DND-41 (cell line): Measurements from ENCODE around the gene FAM3B.

Source experiments
- ATAC-seq: fragments of 200-7000 bp; cut with Tn5 transposase; 3 replicates; pipeline ENCODE4 v1.9.1; 2021; ENCODE audit warnings: low read depth; ENCODE audit not compliant: insufficient read depth
- DNase-seq: peaks from one replicate; pipeline ENCODE4 v3.0.0-alpha.2; 2020
- H2AFZ ChIP-seq: 2 replicates; pipeline ENCODE4 v1.6.0; 2012; ENCODE audit warnings: low read depth, low read length
- H3K27ac ChIP-seq: 2 replicates; pipeline ENCODE4 v1.5.1; 2012; ENCODE audit warnings: low read length, inconsistent platforms
- H3K27me3 ChIP-seq: fragments of 200-600 bp; sonication (generic); 2 replicates; pipeline ENCODE4 v1.6.0; 2012; ENCODE audit warnings: low read length, mild to moderate bottlenecking, inconsistent platforms; ENCODE audit not compliant: insufficient read depth, poor library complexity
- H3K36me3 ChIP-seq: 2 replicates; pipeline ENCODE4 v1.5.1; 2012; ENCODE audit warnings: low read length, inconsistent platforms; ENCODE audit not compliant: insufficient read depth
- H3K4me1 ChIP-seq: 2 replicates; pipeline ENCODE4 v1.5.1; 2012; ENCODE audit warnings: mild to moderate bottlenecking, low read length; ENCODE audit not compliant: insufficient read depth
- H3K4me2 ChIP-seq: 2 replicates; pipeline ENCODE4 v1.6.0; 2012; ENCODE audit warnings: mild to moderate bottlenecking, moderate library complexity, low read length, inconsistent platforms; ENCODE audit not compliant: insufficient read depth
- H3K4me3 ChIP-seq, 2 experiments: fragments of 200-600 bp in 1 of 2; shearing (Covaris generic) in 1 of 2; 2 replicates each; pipeline ENCODE4 v1.5.1; 2012 to 2016; ENCODE audit warnings: inconsistent platforms in 2 of 2, low read length in 2 of 2, mild to moderate bottlenecking in 2 of 2, low read depth in 1 of 2, moderate library complexity in 1 of 2
- H3K79me2 ChIP-seq: 2 replicates; pipeline ENCODE4 v1.6.0; 2012; ENCODE audit warnings: low read length, inconsistent platforms; ENCODE audit not compliant: insufficient read depth
- H3K9ac ChIP-seq: 2 replicates; pipeline ENCODE4 v1.6.0; 2012; ENCODE audit warnings: low read depth, mild to moderate bottlenecking, inconsistent platforms, low read length, moderate library complexity
- H3K9me3 ChIP-seq: 2 replicates; pipeline ENCODE4 v1.5.1; 2012; ENCODE audit warnings: low read length, moderate library complexity, mild to moderate bottlenecking, inconsistent platforms; ENCODE audit not compliant: insufficient read depth, severe bottlenecking
- H4K20me1 ChIP-seq: 2 replicates; pipeline ENCODE4 v1.6.0; 2012; ENCODE audit warnings: low read length; ENCODE audit not compliant: insufficient read depth
- CTCF ChIP-seq: IDR thresholded peaks from 2 replicates; pipeline ENCODE4 v1.5.1; 2012; ENCODE audit warnings: borderline replicate concordance, low read length, moderate library complexity, mild to moderate bottlenecking; ENCODE audit not compliant: poor library complexity, severe bottlenecking; ENCODE audit errors: extremely low read depth
- EZH2 ChIP-seq: IDR thresholded peaks from 3 replicates; pipeline ENCODE4 v1.6.1; 2012; ENCODE audit warnings: borderline replicate concordance, low read depth, mild to moderate bottlenecking, moderate library complexity, low read length, inconsistent platforms; ENCODE audit not compliant: severe bottlenecking

FAM3B gene

GRCh38 chr21:41277196-41277595, 39.4 kb upstream of the FAM3B start:
- no peaks in the 10 kb centered on the region for H3K4me1 ChIP-seq
- no peak overlapping the region for H3K27ac ChIP-seq
- DNase-seq (no peak), ATAC-seq (no peak)
- H3K27me3 ChIP-seq = no peaks in the 10 kb centered on the region
- H3K79me2 ChIP-seq = no peaks in the 10 kb centered on the region
- no peak overlapping the region for H3K9ac ChIP-seq
- H3K4me2 ChIP-seq = no peak overlapping the region
- no peaks in the 10 kb centered on the region for H3K36me3 ChIP-seq
- no peak overlapping the region for H3K4me3 ChIP-seq
- H4K20me1 ChIP-seq = no peaks in the 10 kb centered on the region
- H2AFZ ChIP-seq = no peak overlapping the region
- TF ChIP-seq CTCF = no peak
- TF ChIP-seq EZH2 = no peak
- no peaks in the 10 kb centered on the region for H3K9me3 ChIP-seq

GRCh38 chr21:41277846-41278245, 38.8 kb upstream of the FAM3B start:
- ATAC-seq = no peak

GRCh38 chr21:41280115-41280919, 36.3 kb upstream of the FAM3B start:
- Histone ChIP-seq H3K79me2 (no peaks in the 10 kb centered on the region), H2AFZ (no peak overlapping the region), H3K9ac (no peak overlapping the region), H3K4me3 (no peak overlapping the region), H3K9me3 (no peaks in the 10 kb centered on the region), H3K27me3 (peaks cover 3% of the 10 kb centered on the region), H3K27ac (no peak overlapping the region), H3K4me2 (no peak overlapping the region), H3K36me3 (no peaks in the 10 kb centered on the region), H3K4me1 (no peaks in the 10 kb centered on the region), H4K20me1 (no peaks in the 10 kb centered on the region)
- TF ChIP-seq CTCF (no peak), EZH2 (no peak)
- DNase-seq (no peak), ATAC-seq (no peak)

More at GRCh38 chr21:41277846-41278245, 38.8 kb upstream of the FAM3B start:
- TF ChIP-seq EZH2 (no peak), CTCF (no peak)
- Histone ChIP-seq H2AFZ (no peak overlapping the region), H3K27ac (no peak overlapping the region), H3K4me2 (no peak overlapping the region), H3K36me3 (no peaks in the 10 kb centered on the region), H3K4me1 (no peaks in the 10 kb centered on the region), H4K20me1 (no peaks in the 10 kb centered on the region), H3K4me3 (no peak overlapping the region), H3K9me3 (no peaks in the 10 kb centered on the region), H3K27me3 (peaks cover 3% of the 10 kb centered on the region), H3K79me2 (no peaks in the 10 kb centered on the region), H3K9ac (no peak overlapping the region)
- no peak for DNase-seq
